T-helper 22 cell (primary cell): ENCODE data around the gene SERP1.
"Not testable (repeated sequence)": the region's sequence is repeated elsewhere in the genome, so short reads cannot be mapped to it uniquely, and the experiment has no call there.

ENCODE experiments used
- DNase-seq: peaks from one replicate; pipeline ENCODE4 v3.0.0-alpha.2; 2020; ENCODE audit warnings: low read depth

The SERP1 gene

GRCh38 chr3:150538324-150539208 is 7.7 kb downstream of the SERP1 start:
- DNase-seq: no peak

GRCh38 chr3:150535204-150535603 is 11.1 kb downstream of the SERP1 start:
- DNase-seq: no peak

GRCh38 chr3:150531775-150532174 is 14.5 kb downstream of the SERP1 start:
- DNase-seq: no peak

GRCh38 chr3:150528354-150528797 is 17.9 kb downstream of the SERP1 start:
- no peak for DNase-seq

GRCh38 chr3:150527464-150528255 is 18.6 kb downstream of the SERP1 start:
- DNase-seq: no peak

GRCh38 chr3:150523538-150523937 is 22.8 kb downstream of the SERP1 start:
- no peak for DNase-seq

- DNase-seq: no peak
Observed at GRCh38 chr3:150521463-150521862, 24.8 kb downstream of the SERP1 start.

GRCh38 chr3:150520408-150520807 is 25.9 kb downstream of the SERP1 start:
- no peak for DNase-seq

GRCh38 chr3:150519026-150519425 is 27.3 kb downstream of the SERP1 start:
- DNase-seq: no peak

- no peak for DNase-seq
Observed at GRCh38 chr3:150515210-150515609, 31.1 kb downstream of the SERP1 start.

- no peak for DNase-seq
Observed at GRCh38 chr3:150511122-150511821, 35.0 kb downstream of the SERP1 start.

- no peak for DNase-seq
Observed at GRCh38 chr3:150509780-150510179, 36.5 kb downstream of the SERP1 start.

- DNase-seq: no peak
Observed at GRCh38 chr3:150508401-150508800, 37.9 kb downstream of the SERP1 start.

- DNase-seq: no peak
Observed at GRCh38 chr3:150504483-150504882, 41.8 kb downstream of the SERP1 start.

- no peak for DNase-seq
Observed at GRCh38 chr3:150503402-150504099, 42.7 kb downstream of the SERP1 start.

- not testable (repeated sequence) for DNase-seq
Observed at GRCh38 chr3:150500960-150501359, 45.3 kb downstream of the SERP1 start.

GRCh38 chr3:150497956-150498355 is 48.3 kb downstream of the SERP1 start:
- no peak for DNase-seq

GRCh38 chr3:150495563-150496168 is 50.6 kb downstream of the SERP1 start:
- no peak for DNase-seq

- DNase-seq: no peak
Observed at GRCh38 chr3:150495149-150495548, 51.1 kb downstream of the SERP1 start.

- DNase-seq: no peak
Observed at GRCh38 chr3:150494411-150494977, 51.8 kb downstream of the SERP1 start.
